Body of pancreas (tissue), 4 donors: ENCODE data around the gene RTKN2. TPM values are rescaled to one million over a fixed set of nuclear protein-coding genes. Genes with fewer than 3 reads are reported as not detected.

Experiments used
- ATAC-seq: fragments of 150-250 bp; one replicate; pipeline ENCODE4 v1.9.1; 2016
- DNase-seq, 4 donors: peaks; one replicate each; pipeline ENCODE4 v3.0.0-alpha.2; 2019
- H3K27ac ChIP-seq, 4 donors: fragments of 200-600 bp; sonication (generic); 1 replicate in 3 of 4; 2 replicates in 1 of 4; pipeline versions ENCODE4 v1.5.1 to v1.6.1; 2016 to 2019; ENCODE audit warnings: mild to moderate bottlenecking in 1 of 4, mixed read lengths in 1 of 4, moderate library complexity in 1 of 4
- H3K27me3 ChIP-seq, 2 donors: fragments of 200-600 bp; sonication (generic); one replicate each; pipeline ENCODE4 v1.6.0; 2016; ENCODE audit warnings: mild to moderate bottlenecking in 1 of 2
- H3K36me3 ChIP-seq, 2 donors: fragments of 200-600 bp; sonication (generic); replicated peaks in 1 of 2; 2 replicates each; pipeline ENCODE4 v1.5.1; 2016; ENCODE audit warnings: low read depth in 2 of 2; ENCODE audit not compliant: insufficient read depth in 1 of 2
- H3K4me1 ChIP-seq: fragments of 200-600 bp; sonication (generic); one replicate; pipeline ENCODE4 v1.6.0; 2016
- H3K4me3 ChIP-seq, 2 donors: fragments of 200-600 bp; sonication (generic); 1 replicate in 1 of 2; 2 replicates in 1 of 2; pipeline ENCODE4 v1.5.1; 2016 to 2019
- H3K9me3 ChIP-seq, 3 donors: fragments of 200-600 bp; sonication (generic); 1 replicate in 2 of 3; 2 replicates in 1 of 3; pipeline ENCODE4 v1.5.1; 2016
- POLR2A ChIP-seq, 3 donors: fragments of 450-650 bp; IDR thresholded peaks; one replicate each; pipeline ENCODE4 v1.6.1; 2016; ENCODE audit warnings: antibody characterized with exemption in 3 of 3, mild to moderate bottlenecking in 2 of 3
- WGBS, 2 donors: methylation state at CpG; one replicate each; pipeline ENCODE4 v1.1.5; 2017; 5-methylcytosine and 5-hydroxymethylcytosine counted together
- intact Hi-C: fragments of 100-400 bp; cut with DNase I; formaldehyde crosslinking; loops from one replicate; pipeline ENCODE4 v1.15.1; 2023
- total RNA-seq, 2 donors: library from RNA; depleted of rRNA; stranded (reverse); fragments of >200 nt; gene quantifications; one replicate each; pipeline ENCODE4 v1.1.0, GENCODE V29; 2016
- TF ChIP-seq, protein P1 (sequence below), 7 experiments: fragments of 450-650 bp in 4 of 7; fragments of 200-600 bp in 3 of 7; sonication (generic) in 3 of 7; IDR thresholded peaks; one replicate each; pipeline ENCODE4 v1.5.1; 2016 to 2019; ENCODE audit warnings: antibody characterized with exemption in 7 of 7

RTKN2 gene
- total RNA-seq, 2 donors from 2014 or later = 0.33 TPM; not detected in 1

DNA sequence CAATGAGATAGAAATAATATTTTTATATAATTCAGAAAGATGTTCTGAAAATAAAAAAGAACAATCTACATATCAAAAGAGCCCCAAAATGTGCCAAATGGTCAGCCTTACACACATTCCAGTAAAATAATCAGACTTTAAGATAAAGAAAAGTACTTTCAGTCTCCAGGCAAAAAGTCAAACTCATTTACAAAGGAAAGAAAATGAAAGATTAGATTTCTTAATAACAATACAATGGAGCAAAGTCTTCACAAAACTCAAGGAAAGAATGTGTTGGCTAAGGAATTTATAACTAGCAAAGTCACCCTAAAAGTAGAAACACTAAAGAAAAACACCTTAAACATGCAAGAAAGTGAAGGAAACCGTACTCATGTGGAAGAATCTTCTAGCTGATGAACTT is 16.6 kb downstream of the RTKN2 start:
- 89 to 94% methylated on average over 1 of the region's 1 CpG for WGBS, 2 donors
- no peak for DNase-seq

DNA sequence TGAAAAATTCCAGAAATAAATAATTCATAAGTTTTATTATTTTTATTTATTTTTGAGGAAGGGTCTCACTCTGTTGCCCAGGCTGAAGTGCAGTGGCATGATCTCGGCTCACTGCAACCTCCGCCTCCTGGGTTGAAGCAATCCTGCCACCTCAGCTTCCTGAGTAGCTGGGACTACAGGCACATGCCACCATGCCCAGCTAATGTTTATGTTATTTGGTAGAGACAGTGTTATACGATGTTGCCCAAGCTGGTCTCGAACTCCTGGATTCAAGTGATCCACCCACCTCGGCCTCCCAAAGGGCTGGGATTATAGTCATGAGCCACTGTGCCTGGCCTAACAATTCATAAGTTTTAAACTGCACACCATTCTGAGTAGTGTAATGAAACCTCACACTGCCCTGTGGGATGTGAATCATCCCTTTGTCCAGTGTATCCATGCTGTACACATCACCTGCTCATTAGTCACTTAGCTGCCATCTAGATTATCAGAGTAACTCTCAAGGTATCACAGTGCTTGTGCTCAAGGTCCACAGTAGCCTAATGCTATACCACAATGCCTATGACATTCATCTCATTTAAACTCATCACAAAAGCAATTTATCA is 17.9 kb downstream of the RTKN2 start:
- intact Hi-C loops = loop anchor here (10.0 kb wide), 1 partner anchor 216 kb away; no protein-coding TSS in a partner anchor
- no peaks in the 10 kb centered on the region for H3K4me1 ChIP-seq
- no peaks in the 10 kb centered on the region for H3K27me3 ChIP-seq
- no peak overlapping the region for H3K4me3 ChIP-seq
- H3K27ac ChIP-seq = no peak overlapping the region
- TF ChIP-seq POLR2A (IDR thresholded peaks at IDR 0.05) = no peak
- TF ChIP-seq, protein P1, sequence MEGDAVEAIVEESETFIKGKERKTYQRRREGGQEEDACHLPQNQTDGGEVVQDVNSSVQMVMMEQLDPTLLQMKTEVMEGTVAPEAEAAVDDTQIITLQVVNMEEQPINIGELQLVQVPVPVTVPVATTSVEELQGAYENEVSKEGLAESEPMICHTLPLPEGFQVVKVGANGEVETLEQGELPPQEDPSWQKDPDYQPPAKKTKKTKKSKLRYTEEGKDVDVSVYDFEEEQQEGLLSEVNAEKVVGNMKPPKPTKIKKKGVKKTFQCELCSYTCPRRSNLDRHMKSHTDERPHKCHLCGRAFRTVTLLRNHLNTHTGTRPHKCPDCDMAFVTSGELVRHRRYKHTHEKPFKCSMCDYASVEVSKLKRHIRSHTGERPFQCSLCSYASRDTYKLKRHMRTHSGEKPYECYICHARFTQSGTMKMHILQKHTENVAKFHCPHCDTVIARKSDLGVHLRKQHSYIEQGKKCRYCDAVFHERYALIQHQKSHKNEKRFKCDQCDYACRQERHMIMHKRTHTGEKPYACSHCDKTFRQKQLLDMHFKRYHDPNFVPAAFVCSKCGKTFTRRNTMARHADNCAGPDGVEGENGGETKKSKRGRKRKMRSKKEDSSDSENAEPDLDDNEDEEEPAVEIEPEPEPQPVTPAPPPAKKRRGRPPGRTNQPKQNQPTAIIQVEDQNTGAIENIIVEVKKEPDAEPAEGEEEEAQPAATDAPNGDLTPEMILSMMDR (IDR thresholded peaks at IDR 0.05) = no peak
- ATAC-seq = no peak
- WGBS, 2 donors = 92 to 94% methylated on average over 5 of the region's 5 CpGs
- H3K9me3 ChIP-seq = no peaks in the 10 kb centered on the region
- H3K36me3 ChIP-seq = no peaks in the 10 kb centered on the region
- DNase-seq = no peak

More for the DNA sequence above, 16.6 kb downstream of the RTKN2 start:
- H3K27ac ChIP-seq = no peak overlapping the region
- no peak for TF ChIP-seq POLR2A (IDR thresholded peaks at IDR 0.05)
- TF ChIP-seq, protein P1 (IDR thresholded peaks at IDR 0.05) = no peak
- intact Hi-C loops = loop anchor here (10.0 kb wide), 1 partner anchor 217 kb away; no protein-coding TSS in a partner anchor
- no peaks in the 10 kb centered on the region for H3K9me3 ChIP-seq
- H3K4me1 ChIP-seq = no peaks in the 10 kb centered on the region
- no peaks in the 10 kb centered on the region for H3K36me3 ChIP-seq
- H3K4me3 ChIP-seq = no peak overlapping the region
- no peak for ATAC-seq
- H3K27me3 ChIP-seq = no peaks in the 10 kb centered on the region

DNA sequence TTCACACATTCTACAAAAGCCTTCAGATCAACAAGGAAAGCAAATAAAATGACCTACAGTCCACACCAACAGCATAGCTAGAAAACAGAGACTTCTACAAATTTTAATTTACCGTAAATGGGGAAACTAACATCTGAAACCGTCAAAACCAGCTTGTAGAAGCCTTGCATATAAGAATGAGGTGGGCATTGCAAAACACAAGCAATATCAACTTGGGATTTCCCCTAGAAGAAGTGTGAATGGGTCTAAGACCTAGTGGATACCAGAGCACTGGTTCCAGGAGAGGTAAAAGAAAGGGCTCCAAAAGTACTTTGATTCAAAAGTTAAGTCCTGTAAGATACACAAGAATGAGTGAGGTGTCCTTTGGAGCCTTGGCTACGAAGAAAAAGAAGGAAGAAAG is 18.7 kb downstream of the RTKN2 start:
- DNase-seq = no peak
- no peak for ATAC-seq
- H3K27ac ChIP-seq = no peak overlapping the region
- WGBS, 2 donors = 85 to 88% methylated on average over 3 of the region's 3 CpGs
- no peak for TF ChIP-seq POLR2A (IDR thresholded peaks at IDR 0.05)
- TF ChIP-seq, protein P1 (IDR thresholded peaks at IDR 0.05) = no peak
- H3K4me1 ChIP-seq = peaks cover 4% of the 10 kb centered on the region
- H3K4me3 ChIP-seq = no peak overlapping the region
- intact Hi-C loops = loop anchor here (10.0 kb wide), 1 partner anchor 215 kb away; no protein-coding TSS in a partner anchor
- no peaks in the 10 kb centered on the region for H3K9me3 ChIP-seq
- no peaks in the 10 kb centered on the region for H3K27me3 ChIP-seq
- no peaks in the 10 kb centered on the region for H3K36me3 ChIP-seq

DNA sequence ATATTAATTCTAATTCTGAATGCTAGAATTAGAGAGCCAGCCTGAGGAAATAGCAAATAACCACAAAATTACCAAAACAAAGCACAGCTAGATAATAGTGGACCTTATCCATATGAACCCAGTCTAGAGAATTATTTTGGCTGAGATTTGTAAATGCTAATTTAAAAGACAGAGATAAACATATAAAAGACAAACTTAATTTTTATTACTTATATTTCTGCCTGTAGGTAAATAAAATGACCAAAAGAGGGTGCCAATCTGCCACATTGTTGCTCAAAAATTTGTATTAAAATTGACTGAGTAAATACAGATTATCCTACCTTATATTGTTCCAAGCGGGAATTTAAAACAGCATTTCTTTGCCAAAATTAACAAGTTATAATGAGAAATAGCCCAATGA is 20.2 kb downstream of the RTKN2 start:
- no peak for DNase-seq
- ATAC-seq = no peak
- peaks cover 5% of the 10 kb centered on the region for H3K4me1 ChIP-seq
- no peaks in the 10 kb centered on the region for H3K36me3 ChIP-seq
- no peaks in the 10 kb centered on the region for H3K9me3 ChIP-seq
- H3K27me3 ChIP-seq = no peaks in the 10 kb centered on the region
- no peak overlapping the region for H3K4me3 ChIP-seq
- intact Hi-C loops = no loop called here
- WGBS, 2 donors = 66 to 78% methylated on average over 1 of the region's 1 CpG
- no peak overlapping the region for H3K27ac ChIP-seq
- TF ChIP-seq POLR2A (IDR thresholded peaks at IDR 0.05) = no peak
- TF ChIP-seq, protein P1 (IDR thresholded peaks at IDR 0.05) = no peak
